Stimulated activated CD4-positive, alpha-beta T cell treated with anti-CD3 and anti-CD28 coated beads, Interleukin-4, amount 100 ng/mL, for 24 hours (primary cell): ENCODE results near the gene BRI3BP.
"Not testable (repeated sequence)": the region's sequence is repeated elsewhere in the genome, so short reads cannot be mapped to it uniquely, and the experiment has no call there.

Source experiments
- DNase-seq: peaks from one replicate; pipeline ENCODE4 v3.0.0-alpha.2; 2020

Gene BRI3BP

DNA sequence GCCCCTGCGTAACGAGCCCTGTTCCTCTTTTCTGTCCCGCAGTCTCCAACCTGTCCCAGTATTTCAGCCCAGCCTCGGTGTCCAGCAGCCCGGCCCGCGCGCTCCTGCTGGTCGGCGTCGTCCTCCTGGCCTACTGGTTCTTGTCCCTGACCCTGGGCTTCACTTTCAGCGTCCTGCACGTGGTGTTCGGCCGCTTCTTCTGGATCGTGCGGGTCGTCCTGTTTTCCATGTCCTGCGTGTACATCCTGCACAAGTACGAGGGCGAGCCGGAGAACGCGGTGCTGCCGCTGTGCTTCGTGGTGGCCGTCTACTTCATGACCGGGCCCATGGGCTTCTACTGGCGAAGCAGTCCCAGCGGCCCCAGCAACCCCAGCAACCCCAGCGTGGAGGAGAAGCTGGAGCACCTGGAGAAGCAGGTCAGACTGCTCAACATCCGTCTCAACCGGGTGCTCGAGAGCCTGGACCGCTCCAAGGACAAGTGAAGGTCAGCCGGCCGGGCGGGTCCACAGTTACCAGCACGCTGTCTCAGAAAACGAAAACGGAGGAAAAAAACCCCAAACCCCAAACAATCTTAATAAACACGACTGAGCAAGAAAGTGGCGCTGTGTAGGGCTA lies 31.6 kb downstream of the BRI3BP start:
- no peak for DNase-seq

- no peak for DNase-seq
Measured at GRCh38 chr12:125025606-125026235, 32.3 kb downstream of the BRI3BP start.

- no peak for DNase-seq
Measured at GRCh38 chr12:125028106-125028505, 34.7 kb downstream of the BRI3BP start.

- no peak for DNase-seq
Measured at GRCh38 chr12:125029761-125030358, 36.4 kb downstream of the BRI3BP start.

- not testable (repeated sequence) for DNase-seq
Measured at GRCh38 chr12:125031471-125031870, 38.0 kb downstream of the BRI3BP start.

- DNase-seq, result no peak
Measured at GRCh38 chr12:125032466-125033152, 39.2 kb downstream of the BRI3BP start.

- no peak for DNase-seq
Measured at GRCh38 chr12:125033288-125033687, 39.8 kb downstream of the BRI3BP start.

- no peak for DNase-seq
Measured at GRCh38 chr12:125038976-125039625, 45.7 kb downstream of the BRI3BP start.

DNA sequence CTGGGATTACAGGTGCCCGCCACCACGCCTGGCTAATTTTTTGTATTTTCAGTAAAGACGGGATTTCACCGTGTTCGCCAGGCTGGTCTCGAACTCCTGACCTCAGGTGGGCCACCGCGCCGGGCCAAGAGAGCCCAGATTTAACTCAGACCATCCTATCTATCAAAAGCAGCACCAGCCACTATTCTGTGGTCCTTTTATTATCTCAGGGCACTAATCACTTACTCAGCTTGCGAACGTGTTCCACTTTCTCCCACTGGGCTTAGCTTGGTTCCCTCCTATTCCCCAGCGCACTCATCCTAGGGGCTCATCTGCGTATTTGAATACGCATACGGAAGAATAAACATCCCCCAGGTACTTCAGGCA lies 55.6 kb downstream of the BRI3BP start:
- no peak for DNase-seq

GRCh38 chr12:125050446-125050845 lies 57.0 kb downstream of the BRI3BP start:
- DNase-seq, result no peak

DNA sequence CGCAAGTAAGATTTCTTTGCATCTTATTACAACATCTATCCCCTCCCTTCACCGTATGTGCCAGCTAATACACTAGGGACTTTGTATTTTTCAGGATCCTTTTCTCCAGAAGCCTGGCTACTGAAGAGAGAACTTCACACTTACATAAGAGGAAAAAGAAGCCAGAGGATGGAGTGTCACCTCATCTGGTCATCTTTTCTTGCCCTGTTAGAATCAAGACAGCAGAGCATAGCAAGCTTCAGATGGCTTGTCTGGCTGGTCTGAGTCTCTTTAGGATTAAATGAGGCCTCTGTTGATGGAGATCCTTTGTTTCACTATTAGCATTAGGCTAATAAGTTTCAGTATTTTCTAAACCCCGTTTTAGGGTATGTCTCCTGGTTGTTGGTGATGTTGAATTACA lies 57.4 kb downstream of the BRI3BP start:
- no peak for DNase-seq

DNA sequence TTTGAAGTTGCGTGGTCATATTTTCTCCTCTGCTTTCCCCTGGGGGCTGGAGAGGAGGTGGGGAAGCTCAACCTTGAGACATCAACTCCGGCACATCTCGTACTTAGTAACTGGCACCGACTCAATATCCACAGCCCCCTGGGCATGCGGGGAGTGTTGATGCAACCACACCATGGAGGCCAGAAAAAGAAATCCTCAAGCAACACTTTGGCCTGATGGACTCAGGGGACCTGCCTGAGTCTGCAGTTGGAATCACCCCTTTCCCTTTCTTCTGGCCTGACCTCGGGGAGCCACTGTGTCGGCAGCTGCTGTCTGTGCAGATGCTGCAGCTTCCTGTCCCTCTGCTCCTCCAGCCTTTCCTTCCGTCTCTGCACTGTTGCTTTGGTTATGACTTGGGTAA lies 60.4 kb downstream of the BRI3BP start:
- DNase-seq, result no peak

DNA sequence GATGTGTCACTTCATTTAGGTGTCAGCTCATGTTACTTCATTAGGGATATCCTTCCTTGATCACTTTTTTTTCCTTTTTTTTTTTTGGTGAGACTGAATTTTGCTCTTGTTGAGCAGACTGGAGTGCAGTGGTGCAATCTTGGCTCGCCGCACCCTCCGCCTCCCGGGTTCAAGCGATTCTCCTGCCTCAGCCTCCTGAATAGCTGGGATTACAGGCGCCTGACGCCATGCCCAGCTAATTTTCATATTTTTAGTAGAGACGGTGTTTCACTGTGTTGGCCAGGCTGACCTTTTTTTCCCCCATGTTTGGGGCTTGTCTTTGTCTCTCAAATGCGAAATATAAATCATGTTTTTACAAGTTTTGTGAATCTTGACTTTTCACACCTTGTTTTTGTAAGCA lies 62.1 kb downstream of the BRI3BP start:
- DNase-seq, result no peak

DNA sequence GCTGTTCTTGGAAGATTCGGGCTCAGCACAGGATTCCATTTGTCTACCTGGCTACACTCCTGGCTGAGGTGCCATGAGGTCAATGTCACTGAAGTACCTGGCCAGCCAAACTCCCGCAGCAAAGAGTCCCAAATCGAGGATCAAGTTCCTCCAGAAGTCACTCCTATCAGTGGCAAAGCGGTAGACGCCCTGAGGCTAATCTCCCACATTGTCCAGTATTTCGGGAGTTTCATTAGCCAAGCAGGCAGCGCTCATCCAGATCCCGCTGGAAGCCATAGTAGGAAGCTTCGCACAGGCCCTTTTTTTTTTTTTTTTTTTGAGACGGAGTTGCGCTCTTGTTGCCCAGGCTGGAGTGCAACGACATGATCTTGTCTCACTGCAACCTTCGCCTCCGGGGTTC lies 62.9 kb downstream of the BRI3BP start:
- DNase-seq, result no peak

GRCh38 chr12:125057708-125058107 lies 64.3 kb downstream of the BRI3BP start:
- no peak for DNase-seq

- DNase-seq, result no peak
Measured at GRCh38 chr12:125061229-125061628, 67.8 kb downstream of the BRI3BP start.

DNA sequence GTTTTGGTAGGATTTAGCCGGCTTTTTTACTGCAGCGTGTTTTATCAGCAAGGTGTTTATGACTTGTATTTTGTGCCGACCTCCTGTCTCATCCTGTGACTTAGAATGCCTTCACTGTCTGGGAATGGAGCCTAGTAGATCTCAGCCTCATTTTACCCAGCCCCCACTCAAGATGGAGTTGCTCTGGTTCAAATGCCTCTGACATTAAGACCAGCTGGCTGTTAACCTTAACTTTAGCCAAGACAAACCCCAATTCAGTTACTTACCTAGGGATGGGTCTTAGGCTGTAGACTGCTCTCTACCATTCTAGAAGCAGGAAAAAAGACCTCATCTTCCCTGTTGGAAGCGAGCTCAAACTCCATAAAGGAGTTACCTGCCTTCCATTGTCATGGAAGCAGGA lies 70.1 kb downstream of the BRI3BP start:
- not testable (repeated sequence) for DNase-seq

DNA sequence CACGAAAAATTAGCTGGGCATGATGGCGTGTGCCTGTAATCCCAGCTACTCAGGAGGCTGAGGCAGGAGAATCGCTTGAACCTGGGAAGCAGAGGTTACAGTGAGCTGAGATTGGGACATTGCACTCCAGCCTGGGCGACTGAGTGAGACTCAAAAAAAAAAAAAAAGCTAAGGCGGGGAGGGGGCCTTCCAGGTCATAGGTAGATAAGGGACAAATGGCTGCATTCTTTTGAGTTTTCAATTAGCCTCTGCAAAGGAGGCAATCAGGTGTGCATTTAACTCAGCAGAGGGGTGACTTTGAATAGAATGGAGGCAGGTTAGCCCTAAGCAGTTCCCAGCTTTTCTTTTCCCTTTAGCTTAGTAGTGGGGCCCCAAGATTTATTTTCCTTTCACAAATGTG lies 71.0 kb downstream of the BRI3BP start:
- DNase-seq, result no peak

DNA sequence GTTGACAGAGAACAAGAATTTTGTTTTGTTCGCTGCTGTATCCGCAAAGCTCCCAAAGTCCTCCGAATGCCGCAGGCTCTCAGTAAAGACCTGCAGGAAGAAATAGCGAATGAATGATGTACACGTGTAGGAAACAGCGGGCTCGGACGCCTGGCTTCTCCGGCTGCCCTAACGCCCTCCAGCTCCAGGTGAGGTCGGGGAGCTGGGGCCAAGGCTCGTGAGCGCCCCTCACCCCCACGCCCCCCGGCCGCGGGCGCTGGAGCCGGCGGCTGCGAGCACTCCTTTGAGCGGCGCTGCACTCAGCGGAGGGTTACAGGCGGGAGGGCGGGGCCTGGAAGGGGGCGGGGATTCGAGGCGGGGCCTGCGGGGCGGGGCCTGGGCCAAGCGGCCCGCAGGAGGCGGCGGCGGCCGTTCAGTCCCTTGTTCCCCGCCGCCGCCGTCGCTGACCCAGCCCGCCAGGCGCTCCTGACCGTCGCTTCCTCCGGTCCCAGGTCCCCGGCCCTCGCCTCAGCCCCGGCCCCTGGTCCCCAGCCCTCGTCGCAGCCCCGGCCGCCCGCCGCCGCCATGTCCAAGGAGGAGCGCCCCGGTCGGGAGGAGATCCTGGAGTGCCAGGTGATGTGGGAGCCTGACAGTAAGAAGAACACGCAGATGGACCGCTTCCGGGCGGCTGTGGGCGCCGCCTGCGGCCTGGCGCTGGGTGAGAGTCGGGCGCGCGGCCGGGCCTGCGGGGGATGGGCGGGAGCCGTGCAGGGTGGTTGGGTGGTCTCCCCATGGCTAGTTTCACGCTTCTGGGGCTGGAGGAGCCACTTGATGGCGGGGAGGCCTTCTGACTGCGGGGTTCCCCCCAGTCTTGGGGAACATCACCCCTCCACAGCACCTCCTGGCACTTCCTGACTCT lies 71.8 kb downstream of the BRI3BP start, which contains the start of gene AACS:
AACS (plus strand) TSS at position 415 of the 898 bp plus-strand sequence; CDS start at position 565, 150 bp downstream.
- DNase-seq, result peak; percentile 71

DNA sequence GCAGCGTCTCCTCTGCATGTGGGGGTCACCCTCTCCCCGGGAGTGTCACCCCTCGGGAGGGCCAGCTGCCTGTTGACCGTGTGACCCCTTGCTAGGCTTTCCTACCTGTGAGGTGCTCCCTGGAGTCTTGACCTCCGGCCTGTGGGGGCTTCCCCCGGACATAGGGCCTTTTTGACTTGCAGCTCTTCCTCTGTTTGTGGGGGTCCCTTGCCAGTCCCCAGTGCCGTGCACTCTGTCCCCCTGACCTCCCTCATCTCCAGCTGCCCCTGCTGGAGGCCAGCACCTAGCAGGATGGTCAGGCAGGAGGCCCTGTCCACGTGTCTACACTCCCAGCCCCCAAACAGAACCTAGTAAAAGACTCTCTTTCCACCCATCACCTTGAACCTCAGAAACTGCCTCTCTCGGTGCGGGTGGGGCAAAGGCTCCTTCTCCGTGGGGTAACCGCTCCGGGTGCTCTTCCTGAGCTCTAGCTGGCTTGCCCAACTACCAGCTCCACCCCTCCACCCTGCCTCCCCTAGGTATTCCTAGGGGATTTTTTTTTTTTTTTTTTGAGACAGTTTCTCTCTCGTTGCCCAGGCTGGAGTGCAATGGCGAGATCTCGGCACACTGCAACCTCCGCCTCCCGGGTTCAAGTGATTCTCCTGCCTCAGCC lies 72.6 kb downstream of the BRI3BP start:
- DNase-seq, result no peak

- no peak for DNase-seq
Measured at GRCh38 chr12:125068391-125068790, 74.9 kb downstream of the BRI3BP start.

- DNase-seq, result no peak
Measured at GRCh38 chr12:125069616-125070015, 76.2 kb downstream of the BRI3BP start.
